Measurements from ENCODE around the gene HSD3B2.

Gene HSD3B2

DNA sequence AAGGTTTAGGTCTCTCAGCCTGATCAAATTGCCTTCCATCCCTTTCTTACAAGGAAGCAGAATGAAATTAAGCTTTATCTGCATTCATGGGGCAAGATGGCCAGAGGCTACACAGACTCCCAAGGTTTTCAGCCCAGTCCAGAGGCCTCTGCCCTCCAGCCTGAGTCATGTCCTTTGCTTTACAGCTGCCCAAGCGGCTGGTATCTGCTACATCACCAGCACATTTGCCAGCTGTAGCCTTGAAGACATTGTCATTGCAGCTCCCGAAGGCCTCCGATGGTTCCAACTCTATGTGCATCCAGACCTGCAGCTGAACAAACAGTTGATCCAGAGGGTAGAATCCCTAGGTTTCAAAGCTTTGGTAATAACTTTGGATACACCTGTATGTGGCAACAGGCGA, 30.4 kb upstream of the HSD3B2 start:
- Mint-ChIP-seq H3K27me3 (no peaks in the 10 kb centered on the region), H3K27ac (no peak overlapping the region), H3K4me3 (no peak overlapping the region), H3K4me1 (no peaks in the 10 kb centered on the region), H3K9me3 (no peaks in the 10 kb centered on the region)
- ATAC-seq (no peak), DNase-seq (no peak)

DNA sequence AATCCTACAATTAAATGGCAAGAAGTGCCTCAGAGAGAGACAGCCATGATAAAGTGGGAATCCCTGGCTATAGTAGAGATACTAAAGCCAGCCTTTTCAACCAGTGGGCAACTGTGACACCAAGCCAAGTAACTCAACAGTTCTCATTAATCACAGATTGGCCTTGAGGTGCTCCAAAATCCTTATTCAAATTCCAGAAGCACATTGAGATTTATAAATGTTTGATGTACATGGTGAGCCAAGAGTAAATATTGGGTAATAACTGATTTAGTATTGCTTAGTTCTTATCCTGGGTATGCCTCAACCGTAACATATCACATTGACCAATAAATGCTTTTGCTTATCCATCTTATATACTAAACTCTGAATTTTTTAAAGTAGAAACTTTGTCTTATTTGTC, 29.3 kb upstream of the HSD3B2 start:
- no peak for ATAC-seq
- no peaks in the 10 kb centered on the region for H3K4me1 Mint-ChIP-seq
- DNase-seq, result no peak
- H3K9me3 Mint-ChIP-seq, result no peaks in the 10 kb centered on the region
- H3K27ac Mint-ChIP-seq, result no peak overlapping the region
- no peak overlapping the region for H3K4me3 Mint-ChIP-seq
- no peaks in the 10 kb centered on the region for H3K27me3 Mint-ChIP-seq

DNA sequence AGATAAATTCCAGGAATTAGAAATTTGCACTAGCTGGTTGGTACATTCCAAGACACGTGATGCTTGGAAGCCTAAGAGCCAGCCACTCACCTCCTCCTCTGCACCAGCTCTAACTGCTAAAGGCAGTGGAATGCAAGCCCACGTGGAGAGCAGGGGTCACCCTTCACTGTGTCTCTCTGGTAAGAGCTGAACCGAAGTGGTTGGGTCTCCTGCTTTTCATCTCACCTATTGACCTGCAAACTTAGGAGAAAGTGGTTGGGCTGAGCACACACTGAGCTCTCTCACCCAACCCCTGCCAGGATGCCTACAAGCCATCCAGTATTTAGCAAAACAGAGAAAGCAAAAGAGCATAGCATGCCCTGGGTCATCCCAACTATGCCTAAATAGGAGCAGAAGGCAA, 27.1 kb upstream of the HSD3B2 start:
- DNase-seq, result no peak
- no peaks in the 10 kb centered on the region for H3K4me1 Mint-ChIP-seq
- H3K27me3 Mint-ChIP-seq, result no peaks in the 10 kb centered on the region
- no peak overlapping the region for H3K4me3 Mint-ChIP-seq
- H3K9me3 Mint-ChIP-seq, result no peaks in the 10 kb centered on the region
- H3K27ac Mint-ChIP-seq, result no peak overlapping the region
- no peak for ATAC-seq

DNA sequence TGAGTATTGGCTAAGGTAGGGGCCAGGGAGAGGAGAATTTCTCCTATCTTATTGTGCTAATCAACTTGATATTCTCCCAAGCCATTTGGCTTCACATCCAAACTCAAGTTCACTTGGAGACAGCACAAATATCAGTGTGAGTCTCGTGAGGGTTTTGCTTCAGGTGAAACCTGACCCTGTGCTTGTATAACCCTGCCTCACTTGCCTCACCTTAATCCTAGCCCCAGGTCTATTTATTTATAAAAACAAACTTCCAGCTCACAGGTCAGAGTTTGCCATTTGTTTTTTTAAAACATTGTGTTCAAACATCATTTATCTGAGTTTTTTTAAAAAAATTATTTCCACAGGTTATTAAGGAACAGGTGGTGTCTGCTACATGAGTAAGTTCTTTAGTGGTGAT, 26.5 kb upstream of the HSD3B2 start:
- no peak overlapping the region for H3K27ac Mint-ChIP-seq
- no peaks in the 10 kb centered on the region for H3K9me3 Mint-ChIP-seq
- ATAC-seq (no peak), DNase-seq (no peak)
- H3K27me3 Mint-ChIP-seq, result no peaks in the 10 kb centered on the region
- no peaks in the 10 kb centered on the region for H3K4me1 Mint-ChIP-seq
- no peak overlapping the region for H3K4me3 Mint-ChIP-seq

DNA sequence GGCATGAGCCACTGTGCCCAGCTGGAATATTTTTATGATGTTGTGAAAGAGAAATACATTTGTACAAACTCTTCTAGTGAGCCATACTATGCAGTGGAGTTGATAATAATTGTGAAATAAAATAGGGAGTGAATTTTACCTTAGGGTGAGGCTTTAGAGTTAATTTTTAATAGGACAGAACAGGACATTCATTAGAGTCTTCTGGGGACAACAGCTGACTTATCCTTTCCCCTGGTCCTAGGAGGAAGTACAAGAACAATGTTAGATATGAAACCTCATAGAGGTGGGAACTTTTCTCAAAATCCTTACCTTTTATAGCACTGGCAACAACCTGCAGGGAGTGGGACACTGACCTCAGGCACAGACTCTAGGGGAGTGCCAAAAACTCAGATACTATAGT, 24.4 kb upstream of the HSD3B2 start:
- Mint-ChIP-seq H3K27me3 (no peaks in the 10 kb centered on the region), H3K27ac (no peak overlapping the region), H3K4me1 (no peaks in the 10 kb centered on the region), H3K4me3 (no peak overlapping the region), H3K9me3 (no peaks in the 10 kb centered on the region)
- ATAC-seq, result no peak
- no peak for DNase-seq

DNA sequence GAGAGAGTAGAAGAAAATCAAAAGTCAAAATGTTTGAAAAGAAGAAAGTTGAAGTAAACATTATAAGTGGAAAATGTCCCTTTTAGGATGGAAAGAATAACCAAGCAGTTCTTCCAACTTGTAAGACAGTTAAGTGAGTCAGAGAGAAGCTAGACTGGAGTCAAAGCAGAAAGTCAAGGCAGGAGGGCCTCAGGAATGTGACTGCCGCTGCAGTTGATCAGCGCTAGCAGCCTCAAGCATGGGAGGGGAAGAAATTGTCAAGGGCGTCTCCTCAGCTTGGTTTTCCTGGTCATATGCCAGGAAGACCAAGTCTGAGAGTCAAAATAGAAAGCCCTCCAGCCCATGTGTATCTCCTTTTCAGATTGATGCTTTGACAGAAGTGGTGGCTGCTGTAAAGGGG, 23.2 kb upstream of the HSD3B2 start:
- Mint-ChIP-seq H3K4me1 (no peaks in the 10 kb centered on the region), H3K27ac (no peak overlapping the region)
- ATAC-seq, result no peak

DNA sequence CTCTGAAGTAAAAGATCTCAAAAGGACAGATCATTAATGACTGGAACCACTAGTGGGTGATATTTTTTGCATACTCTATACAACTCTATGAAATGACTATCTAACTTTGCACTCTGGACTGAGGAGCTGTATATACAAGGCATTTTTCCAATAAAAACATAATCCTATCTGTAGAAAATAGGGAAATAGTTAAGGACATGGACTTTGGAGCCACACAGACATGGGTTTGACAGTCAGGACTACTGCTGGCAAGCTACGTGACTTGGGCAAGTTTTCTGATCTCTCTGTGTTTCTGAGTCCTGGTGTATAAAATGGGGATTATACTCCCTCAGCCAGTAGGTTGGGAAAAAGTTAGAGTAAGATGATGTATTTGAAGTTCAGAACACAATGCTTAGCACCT, 20.9 kb upstream of the HSD3B2 start:
- Mint-ChIP-seq H3K4me1 (no peaks in the 10 kb centered on the region), H3K27ac (no peak overlapping the region), H3K9me3 (no peaks in the 10 kb centered on the region), H3K27me3 (no peaks in the 10 kb centered on the region), H3K4me3 (no peak overlapping the region)
- DNase-seq (no peak), ATAC-seq (no peak)

More for the DNA sequence above, 23.2 kb upstream of the HSD3B2 start:
- Mint-ChIP-seq H3K4me3 (no peak overlapping the region), H3K27me3 (no peaks in the 10 kb centered on the region), H3K9me3 (no peaks in the 10 kb centered on the region)
- DNase-seq, result no peak

DNA sequence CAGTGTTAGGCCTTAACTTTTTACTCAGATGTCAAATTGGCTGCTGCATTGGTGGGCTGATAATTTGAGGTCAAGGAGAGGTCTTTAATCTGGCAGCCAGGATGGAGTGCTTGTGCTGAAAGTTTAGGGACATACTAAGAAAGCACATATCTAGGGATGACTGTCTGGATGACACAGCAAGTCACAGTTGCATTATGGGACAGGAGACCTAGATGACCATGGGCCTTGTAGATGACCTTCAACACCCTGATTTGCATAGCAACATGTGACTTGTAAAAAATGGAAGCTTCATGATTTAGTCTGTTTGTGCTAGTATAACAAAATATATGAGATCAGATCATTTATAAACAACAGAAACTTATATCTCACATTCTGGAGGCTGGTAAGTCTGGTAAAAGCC, 18.0 kb upstream of the HSD3B2 start:
- H3K27ac Mint-ChIP-seq, result no peak overlapping the region
- H3K9me3 Mint-ChIP-seq, result peaks cover 0 to under 1% of the 10 kb centered on the region in 2 donors
- H3K4me3 Mint-ChIP-seq, result no peak overlapping the region
- H3K4me1 Mint-ChIP-seq, result no peaks in the 10 kb centered on the region
- no peak for DNase-seq
- ATAC-seq, result no peak
- H3K27me3 Mint-ChIP-seq, result no peaks in the 10 kb centered on the region

DNA sequence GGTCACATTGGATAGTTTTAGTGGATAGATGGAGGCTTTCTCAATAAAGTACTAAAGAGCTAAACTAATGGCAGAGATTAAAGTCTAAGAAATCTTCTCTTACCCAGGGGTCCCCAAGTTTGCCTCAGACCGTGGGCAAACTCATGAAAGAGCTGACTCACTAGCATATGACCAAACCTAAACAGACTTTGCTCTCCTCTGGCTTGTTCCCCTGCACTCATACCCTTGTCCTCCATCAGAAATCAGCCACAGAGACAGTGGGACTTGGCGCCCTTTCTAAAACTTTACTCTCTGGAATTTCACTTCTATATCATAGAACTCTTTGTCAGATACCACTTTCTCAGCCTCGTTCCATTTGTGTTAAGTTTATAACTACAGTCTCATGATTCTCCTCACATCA, 17.0 kb upstream of the HSD3B2 start:
- H3K9me3 Mint-ChIP-seq, result peaks cover 0 to 9% of the 10 kb centered on the region in 2 donors
- peaks cover 9% of the 10 kb centered on the region for H3K27me3 Mint-ChIP-seq
- no peak overlapping the region for H3K27ac Mint-ChIP-seq
- ATAC-seq (no peak), DNase-seq (no peak)
- no peaks in the 10 kb centered on the region for H3K4me1 Mint-ChIP-seq
- no peak overlapping the region for H3K4me3 Mint-ChIP-seq

DNA sequence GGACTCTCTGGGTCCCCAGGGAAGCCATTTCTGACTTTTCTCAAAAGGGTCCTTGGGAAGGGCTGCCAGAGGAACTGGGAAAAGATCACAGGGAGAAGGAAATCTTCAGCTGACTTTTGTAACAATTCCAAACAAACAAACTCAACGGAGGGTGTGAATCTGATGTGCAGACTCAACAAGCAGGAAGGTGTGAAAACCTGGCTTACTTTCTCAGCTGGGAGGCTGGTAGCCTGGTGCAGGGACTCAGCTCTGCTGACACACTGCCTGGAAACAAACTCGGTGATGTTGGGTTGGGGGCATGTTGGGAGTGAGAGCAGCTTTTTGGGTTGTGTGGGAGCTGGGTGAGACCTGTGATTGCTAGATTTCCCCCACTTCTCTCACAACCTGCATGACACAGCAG, 10.2 kb upstream of the HSD3B2 start:
- H3K27ac Mint-ChIP-seq, result no peak overlapping the region
- H3K4me1 Mint-ChIP-seq, result no peaks in the 10 kb centered on the region
- peaks cover 8 to 29% of the 10 kb centered on the region in 2 donors for H3K9me3 Mint-ChIP-seq
- peaks cover 27% of the 10 kb centered on the region for H3K27me3 Mint-ChIP-seq
- H3K4me3 Mint-ChIP-seq, result no peak overlapping the region
- ATAC-seq (no peak), DNase-seq (no peak)

DNA sequence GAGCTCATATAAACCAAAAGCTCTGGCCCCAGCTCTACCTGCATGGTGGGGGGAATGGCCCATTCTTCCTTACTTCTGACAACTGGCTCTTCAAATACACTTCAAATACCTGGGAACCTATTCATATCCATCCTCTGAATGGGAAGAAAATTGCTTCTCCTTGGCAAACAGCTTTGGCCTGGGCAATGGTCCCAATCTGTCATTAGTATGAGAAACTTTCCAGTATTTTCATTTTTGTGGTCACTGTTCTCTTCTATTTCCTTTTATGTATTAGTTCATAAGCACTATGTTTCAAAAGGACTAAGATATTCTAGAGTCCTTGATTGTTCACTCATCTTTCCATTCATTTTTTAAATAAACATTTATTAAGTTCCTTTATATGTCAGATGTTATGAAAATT, 5.2 kb upstream of the HSD3B2 start:
- no peak overlapping the region for H3K4me3 Mint-ChIP-seq
- peaks cover 8 to 20% of the 10 kb centered on the region in 2 donors for H3K9me3 Mint-ChIP-seq
- H3K27me3 Mint-ChIP-seq, result peaks cover 18% of the 10 kb centered on the region
- H3K27ac Mint-ChIP-seq, result no peak overlapping the region
- no peak for DNase-seq
- ATAC-seq, result no peak
- H3K4me1 Mint-ChIP-seq, result no peaks in the 10 kb centered on the region

DNA sequence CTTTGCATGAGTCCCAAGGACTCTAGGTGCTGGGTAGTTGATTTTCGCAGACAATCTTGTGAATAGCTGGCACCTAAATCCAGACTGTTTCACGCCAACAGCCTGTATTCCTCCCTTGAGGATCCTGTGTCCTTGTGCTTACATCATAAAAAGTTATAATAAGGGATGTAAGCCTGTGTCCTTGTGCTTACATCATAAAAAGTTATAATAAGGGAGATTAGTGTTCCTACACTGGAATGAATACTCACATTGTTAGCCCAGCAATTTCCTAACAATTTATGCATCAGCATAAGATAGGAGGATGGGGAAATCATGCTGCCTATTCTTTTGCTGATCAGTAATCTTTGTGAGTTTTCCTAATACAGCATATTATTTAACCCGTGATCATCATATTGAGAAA, 4.0 kb upstream of the HSD3B2 start:
- no peak for ATAC-seq
- H3K4me3 Mint-ChIP-seq, result no peak overlapping the region
- no peaks in the 10 kb centered on the region for H3K4me1 Mint-ChIP-seq

DNA sequence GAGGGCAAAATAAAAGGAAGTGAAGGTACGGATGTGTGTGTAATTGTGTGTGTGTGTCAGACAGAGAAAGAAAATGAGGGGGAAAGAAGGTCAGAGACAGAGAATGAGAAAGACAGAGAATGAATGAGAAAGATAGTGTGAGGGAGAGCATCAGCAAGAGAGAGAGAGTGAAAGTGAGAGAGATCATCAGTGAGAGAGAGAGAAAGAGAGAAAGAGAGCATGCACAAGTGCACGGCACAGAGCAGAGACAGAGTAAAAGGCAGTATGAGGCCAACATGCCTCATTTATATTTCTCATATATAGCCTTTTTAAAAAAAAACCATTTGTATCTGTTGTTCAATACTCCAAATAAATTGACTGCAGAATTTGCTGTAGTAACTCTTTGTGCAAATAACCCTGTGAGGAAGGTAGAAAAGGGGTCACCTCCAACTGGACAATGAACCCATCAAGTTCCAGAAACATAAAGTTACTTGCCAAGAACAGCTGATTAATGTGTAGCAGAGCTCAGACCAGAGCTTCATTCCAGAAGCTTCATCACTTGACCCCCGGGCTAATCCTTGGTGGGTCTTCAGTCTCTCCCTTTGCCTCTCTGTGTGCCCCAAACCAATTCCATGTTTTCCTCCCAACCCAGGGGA, 1.2 kb downstream of the HSD3B2 start:
- no peaks in the 10 kb centered on the region for H3K4me1 Mint-ChIP-seq
- H3K4me3 Mint-ChIP-seq, result no peak overlapping the region
- H3K27me3 Mint-ChIP-seq, result no peaks in the 10 kb centered on the region
- H3K9me3 Mint-ChIP-seq, result no peaks in the 10 kb centered on the region
- ATAC-seq, result no peak
- DNase-seq, result no peak
- no peak overlapping the region for H3K27ac Mint-ChIP-seq

More for the DNA sequence above, 4.0 kb upstream of the HSD3B2 start:
- Mint-ChIP-seq H3K27ac (no peak overlapping the region), H3K9me3 (peaks cover 8 to 9% of the 10 kb centered on the region in 2 donors), H3K27me3 (peaks cover 9% of the 10 kb centered on the region)
- DNase-seq, result no peak

DNA sequence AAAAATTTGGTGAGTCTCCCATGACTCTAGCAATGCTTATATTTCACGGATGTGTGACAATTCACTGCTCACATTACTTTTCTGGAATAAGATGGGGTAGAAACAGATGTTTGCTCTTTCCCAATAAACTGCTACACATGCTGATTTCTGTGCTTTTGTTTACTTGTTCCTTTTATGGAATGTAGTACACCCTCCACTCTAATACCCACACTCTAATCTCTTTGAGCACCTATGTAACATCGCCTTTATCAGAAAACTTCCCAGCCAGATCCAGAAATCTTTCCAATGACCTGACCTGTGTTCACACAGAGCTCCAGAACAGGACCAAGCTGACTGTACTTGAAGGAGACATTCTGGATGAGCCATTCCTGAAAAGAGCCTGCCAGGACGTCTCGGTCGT, 4.2 kb downstream of the HSD3B2 start:
- Mint-ChIP-seq H3K4me3 (no peak overlapping the region), H3K27me3 (no peaks in the 10 kb centered on the region), H3K27ac (no peak overlapping the region), H3K4me1 (no peaks in the 10 kb centered on the region), H3K9me3 (no peaks in the 10 kb centered on the region)
- DNase-seq (no peak), ATAC-seq (no peak)

DNA sequence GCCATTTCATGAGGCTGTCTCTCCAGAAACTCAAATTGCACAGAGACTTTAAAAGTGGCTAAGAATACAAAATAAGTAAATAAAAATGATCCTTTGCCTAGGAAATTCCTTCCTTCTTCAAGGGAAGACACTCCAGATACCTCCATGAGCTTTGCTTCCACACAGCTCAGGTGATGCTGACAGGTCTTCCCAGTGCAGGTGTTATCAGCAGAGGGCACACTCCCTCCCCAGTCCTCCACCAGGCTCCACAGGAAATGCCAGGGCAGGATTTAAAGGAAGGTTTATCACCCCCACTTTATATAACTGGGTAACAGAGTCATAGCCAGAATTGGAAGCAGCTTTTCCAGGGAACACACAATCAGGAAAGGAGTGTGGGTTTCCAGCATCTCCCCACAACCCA, 5.7 kb downstream of the HSD3B2 start:
- Mint-ChIP-seq H3K27ac (no peak overlapping the region), H3K27me3 (no peaks in the 10 kb centered on the region), H3K4me1 (no peaks in the 10 kb centered on the region), H3K4me3 (no peak overlapping the region), H3K9me3 (no peaks in the 10 kb centered on the region)
- ATAC-seq (no peak), DNase-seq (no peak)

DNA sequence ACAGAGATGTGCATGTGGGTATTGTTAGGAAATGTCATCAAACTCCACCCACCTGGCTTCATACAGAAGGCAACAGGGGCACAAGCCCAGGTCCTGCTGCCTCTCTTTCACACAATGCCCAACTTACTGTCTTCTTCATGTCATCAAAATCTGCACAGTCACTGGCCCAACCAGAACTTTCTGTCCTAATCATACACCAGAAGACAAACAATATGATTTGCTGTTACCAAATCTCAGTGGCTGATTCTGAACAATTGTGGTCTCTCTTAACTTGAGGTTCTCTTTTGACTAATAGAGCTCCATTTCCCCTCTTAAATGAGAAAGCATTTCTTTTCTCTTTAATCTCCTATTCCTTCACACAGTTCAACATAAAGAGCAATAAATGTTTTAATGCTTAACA, 7.7 kb downstream of the HSD3B2 start:
- no peak overlapping the region for H3K4me3 Mint-ChIP-seq
- ATAC-seq, result no peak
- H3K4me1 Mint-ChIP-seq, result no peaks in the 10 kb centered on the region
- H3K27me3 Mint-ChIP-seq, result no peaks in the 10 kb centered on the region
- no peak overlapping the region for H3K27ac Mint-ChIP-seq
- H3K9me3 Mint-ChIP-seq, result no peaks in the 10 kb centered on the region
- DNase-seq, result no peak

DNA sequence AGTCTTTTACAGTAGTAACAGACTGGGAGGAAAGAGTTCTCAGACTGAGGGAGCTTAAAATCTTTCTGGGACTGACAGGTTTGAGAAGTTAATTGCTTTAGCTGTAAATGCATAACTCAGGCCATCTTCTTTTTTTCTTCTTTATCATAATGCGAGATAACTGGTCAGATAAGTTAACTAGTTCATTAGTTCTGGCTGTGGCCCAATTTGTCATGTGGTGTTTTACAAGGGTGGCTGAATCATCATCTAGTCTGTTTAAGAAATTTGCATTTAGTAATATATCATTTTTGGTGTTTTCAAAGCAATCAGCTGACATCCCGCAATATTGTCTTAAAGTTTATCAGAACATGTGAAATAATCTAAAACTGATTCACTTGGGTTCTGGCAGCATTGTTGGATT, 14.0 kb downstream of the HSD3B2 start:
- no peak for DNase-seq
- H3K9me3 Mint-ChIP-seq, result no peaks in the 10 kb centered on the region
- no peak overlapping the region for H3K4me3 Mint-ChIP-seq
- H3K27ac Mint-ChIP-seq, result no peak overlapping the region
- no peaks in the 10 kb centered on the region for H3K4me1 Mint-ChIP-seq
- no peak for ATAC-seq
- H3K27me3 Mint-ChIP-seq, result peaks cover 10% of the 10 kb centered on the region
